ENCODE measurements around the gene CPE.

CPE gene

GRCh38 chr4:165518024-165518616, 139.3 kb downstream of the CPE start:
- H3K4me1 ChIP-seq (ENCODE audit: control insufficient read depth, low read length), result no peaks in the 10 kb centered on the region
- H3K27me3 ChIP-seq (ENCODE audit: control insufficient read depth, low read length), result no peaks in the 10 kb centered on the region; the same call in 1 of the 2 replicates
- no peak overlapping the region for H3K4me2 ChIP-seq (ENCODE audit: low read length)
- no peaks in the 10 kb centered on the region for H4K20me1 ChIP-seq (ENCODE audit: control insufficient read depth, insufficient read depth, low read depth, low read length)
- no peak overlapping the region for H3K4me3 ChIP-seq (ENCODE audit: low read length)
- no peaks in the 10 kb centered on the region for H3K9me2 ChIP-seq (replicated peaks; ENCODE audit: control insufficient read depth, low read length)
- H3K9me3 ChIP-seq (ENCODE audit: control insufficient read depth, insufficient read depth, low read length), result no peaks in the 10 kb centered on the region
- H3K27ac ChIP-seq (ENCODE audit: low read depth, low read length), result no peak overlapping the region
- H3K79me2 ChIP-seq (ENCODE audit: control insufficient read depth, low read length), result no peaks in the 10 kb centered on the region
- H3F3A ChIP-seq (ENCODE audit: control insufficient read depth, insufficient read depth), result no peaks in the 10 kb centered on the region
- H3K36me3 ChIP-seq (ENCODE audit: control insufficient read depth, low read length), result no peaks in the 10 kb centered on the region
- TF ChIP-seq EZH2phosphoT487 (IDR thresholded peaks at IDR 0.05; ENCODE audit: borderline replicate concordance, low read length), result no peak
- TF ChIP-seq CTCF (IDR thresholded peaks at IDR 0.05; ENCODE audit: low read depth, low read length, poor library complexity, severe bottlenecking), result no peak

- no peaks in the 10 kb centered on the region for H3K9me2 ChIP-seq (replicated peaks; ENCODE audit: control insufficient read depth, low read length)
- no peaks in the 10 kb centered on the region; the same call in 1 of the 2 replicates for H3K27me3 ChIP-seq (ENCODE audit: control insufficient read depth, low read length)
- no peaks in the 10 kb centered on the region for H3K79me2 ChIP-seq (ENCODE audit: control insufficient read depth, low read length)
- no peaks in the 10 kb centered on the region for H3K9me3 ChIP-seq (ENCODE audit: control insufficient read depth, insufficient read depth, low read length)
- H3F3A ChIP-seq (ENCODE audit: control insufficient read depth, insufficient read depth), result no peaks in the 10 kb centered on the region
- H3K4me2 ChIP-seq (ENCODE audit: low read length), result no peak overlapping the region
- TF ChIP-seq EZH2phosphoT487 (IDR thresholded peaks at IDR 0.05; ENCODE audit: borderline replicate concordance, low read length) (no peak), CTCF (IDR thresholded peaks at IDR 0.05; ENCODE audit: low read depth, low read length, poor library complexity, severe bottlenecking) (no peak)
- H3K27ac ChIP-seq (ENCODE audit: low read depth, low read length), result no peak overlapping the region
- no peak overlapping the region for H3K4me3 ChIP-seq (ENCODE audit: low read length)
- no peaks in the 10 kb centered on the region for H3K36me3 ChIP-seq (ENCODE audit: control insufficient read depth, low read length)
- H3K4me1 ChIP-seq (ENCODE audit: control insufficient read depth, low read length), result no peaks in the 10 kb centered on the region
- H4K20me1 ChIP-seq (ENCODE audit: control insufficient read depth, insufficient read depth, low read depth, low read length), result no peaks in the 10 kb centered on the region
Measured at GRCh38 chr4:165518686-165519085, 139.9 kb downstream of the CPE start.

- Histone ChIP-seq H4K20me1 (ENCODE audit: control insufficient read depth, insufficient read depth, low read depth, low read length) (no peaks in the 10 kb centered on the region), H3K4me2 (ENCODE audit: low read length) (no peak overlapping the region)
- TF ChIP-seq CTCF (IDR thresholded peaks at IDR 0.05; ENCODE audit: low read depth, low read length, poor library complexity, severe bottlenecking) (no peak), EZH2phosphoT487 (IDR thresholded peaks at IDR 0.05; ENCODE audit: borderline replicate concordance, low read length) (no peak)
Measured at GRCh38 chr4:165519591-165519990, 140.8 kb downstream of the CPE start.

More at GRCh38 chr4:165519591-165519990, 140.8 kb downstream of the CPE start:
- H3K79me2 ChIP-seq (ENCODE audit: control insufficient read depth, low read length), result no peaks in the 10 kb centered on the region
- no peaks in the 10 kb centered on the region; the same call in 1 of the 2 replicates for H3K27me3 ChIP-seq (ENCODE audit: control insufficient read depth, low read length)
- H3K27ac ChIP-seq (ENCODE audit: low read depth, low read length), result no peak overlapping the region
- H3K4me1 ChIP-seq (ENCODE audit: control insufficient read depth, low read length), result no peaks in the 10 kb centered on the region
- no peak overlapping the region for H3K4me3 ChIP-seq (ENCODE audit: low read length)
- no peaks in the 10 kb centered on the region for H3K9me2 ChIP-seq (replicated peaks; ENCODE audit: control insufficient read depth, low read length)
- no peaks in the 10 kb centered on the region for H3K36me3 ChIP-seq (ENCODE audit: control insufficient read depth, low read length)
- H3K9me3 ChIP-seq (ENCODE audit: control insufficient read depth, insufficient read depth, low read length), result no peaks in the 10 kb centered on the region
- H3F3A ChIP-seq (ENCODE audit: control insufficient read depth, insufficient read depth), result no peaks in the 10 kb centered on the region
